A549 (cell line): ENCODE results near the gene CTBP1.

ENCODE experiments used
- EP300 ChIP-seq, 2 experiments: fragments of >200 bp; sonication (Bioruptor Twin); formaldehyde crosslinking; IDR thresholded peaks; 2 replicates in 1 of 2; 3 replicates in 1 of 2; pipeline ENCODE4 v1.6.1; 2016 to 2017
- GATA3 ChIP-seq: IDR thresholded peaks from 2 replicates; pipeline ENCODE4 v1.6.1; 2012; ENCODE audit warnings: borderline replicate concordance
- POLR2A ChIP-seq: IDR thresholded peaks from 2 replicates; pipeline ENCODE4 v1.6.1; 2012; ENCODE audit warnings: mild to moderate bottlenecking, low read length
- RFX5 ChIP-seq: fragments of 450-650 bp; IDR thresholded peaks from 2 replicates; pipeline ENCODE4 v1.7.1; 2014; ENCODE audit warnings: antibody characterized with exemption, mild to moderate bottlenecking, moderate library complexity
- ZC3H11A ChIP-seq: fragments of 450-650 bp; IDR thresholded peaks from 2 replicates; pipeline ENCODE4 v1.6.1; 2014; ENCODE audit warnings: antibody characterized with exemption, mild to moderate bottlenecking
- TF ChIP-seq, protein P1 (sequence below): IDR thresholded peaks from 2 replicates; pipeline ENCODE4 v1.6.1; 2012
- TF ChIP-seq, protein P2 (sequence below): fragments of >200 bp; sonication (Bioruptor Twin); formaldehyde crosslinking; IDR thresholded peaks from 3 replicates; pipeline ENCODE4 v1.5.1; 2016
- TF ChIP-seq, protein P3 (sequence below): IDR thresholded peaks from 2 replicates; pipeline ENCODE4 v1.6.1; 2012
- TF ChIP-seq, protein P4 (sequence below): fragments of 200-600 bp; sonication (generic); IDR thresholded peaks from 2 replicates; pipeline ENCODE4 v1.6.1; 2016; ENCODE audit warnings: antibody characterized with exemption, mild to moderate bottlenecking, moderate library complexity

DNA sequence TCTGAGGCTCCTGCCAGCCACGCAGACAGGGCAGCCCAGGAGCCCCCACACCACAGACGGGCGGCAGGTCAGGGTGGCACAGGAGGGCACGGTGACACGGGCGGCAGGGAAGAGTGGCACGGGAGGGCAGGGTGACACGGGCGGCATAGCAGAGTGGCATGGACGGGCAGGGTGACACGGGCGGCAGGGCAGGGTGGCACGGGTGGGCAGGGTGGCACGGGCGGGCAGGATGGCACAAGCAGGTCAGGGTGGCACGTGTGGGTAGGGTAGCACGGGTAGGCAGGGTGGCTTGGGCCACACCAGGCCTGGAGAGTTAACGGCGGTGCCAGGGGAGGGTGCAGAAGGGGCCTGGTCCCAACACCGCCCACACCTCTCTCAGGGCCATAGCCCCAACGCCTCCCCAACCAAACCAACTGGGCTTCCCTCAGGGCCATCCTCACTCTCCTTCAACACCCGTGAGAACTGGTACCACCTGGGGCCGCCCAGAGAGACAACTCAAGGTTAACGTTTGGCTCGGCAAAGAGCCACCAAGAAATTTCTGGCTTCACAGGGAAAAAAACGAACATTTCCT lies 3.4 kb downstream of the CTBP1 start:
- TF ChIP-seq, protein P1, sequence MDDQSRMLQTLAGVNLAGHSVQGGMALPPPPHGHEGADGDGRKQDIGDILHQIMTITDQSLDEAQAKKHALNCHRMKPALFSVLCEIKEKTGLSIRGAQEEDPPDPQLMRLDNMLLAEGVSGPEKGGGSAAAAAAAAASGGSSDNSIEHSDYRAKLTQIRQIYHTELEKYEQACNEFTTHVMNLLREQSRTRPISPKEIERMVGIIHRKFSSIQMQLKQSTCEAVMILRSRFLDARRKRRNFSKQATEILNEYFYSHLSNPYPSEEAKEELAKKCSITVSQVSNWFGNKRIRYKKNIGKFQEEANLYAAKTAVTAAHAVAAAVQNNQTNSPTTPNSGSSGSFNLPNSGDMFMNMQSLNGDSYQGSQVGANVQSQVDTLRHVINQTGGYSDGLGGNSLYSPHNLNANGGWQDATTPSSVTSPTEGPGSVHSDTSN, result no peak
- no peak for TF ChIP-seq POLR2A
- TF ChIP-seq, protein P2, sequence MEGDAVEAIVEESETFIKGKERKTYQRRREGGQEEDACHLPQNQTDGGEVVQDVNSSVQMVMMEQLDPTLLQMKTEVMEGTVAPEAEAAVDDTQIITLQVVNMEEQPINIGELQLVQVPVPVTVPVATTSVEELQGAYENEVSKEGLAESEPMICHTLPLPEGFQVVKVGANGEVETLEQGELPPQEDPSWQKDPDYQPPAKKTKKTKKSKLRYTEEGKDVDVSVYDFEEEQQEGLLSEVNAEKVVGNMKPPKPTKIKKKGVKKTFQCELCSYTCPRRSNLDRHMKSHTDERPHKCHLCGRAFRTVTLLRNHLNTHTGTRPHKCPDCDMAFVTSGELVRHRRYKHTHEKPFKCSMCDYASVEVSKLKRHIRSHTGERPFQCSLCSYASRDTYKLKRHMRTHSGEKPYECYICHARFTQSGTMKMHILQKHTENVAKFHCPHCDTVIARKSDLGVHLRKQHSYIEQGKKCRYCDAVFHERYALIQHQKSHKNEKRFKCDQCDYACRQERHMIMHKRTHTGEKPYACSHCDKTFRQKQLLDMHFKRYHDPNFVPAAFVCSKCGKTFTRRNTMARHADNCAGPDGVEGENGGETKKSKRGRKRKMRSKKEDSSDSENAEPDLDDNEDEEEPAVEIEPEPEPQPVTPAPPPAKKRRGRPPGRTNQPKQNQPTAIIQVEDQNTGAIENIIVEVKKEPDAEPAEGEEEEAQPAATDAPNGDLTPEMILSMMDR, result no peak
- TF ChIP-seq, protein P3, sequence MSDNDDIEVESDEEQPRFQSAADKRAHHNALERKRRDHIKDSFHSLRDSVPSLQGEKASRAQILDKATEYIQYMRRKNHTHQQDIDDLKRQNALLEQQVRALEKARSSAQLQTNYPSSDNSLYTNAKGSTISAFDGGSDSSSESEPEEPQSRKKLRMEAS, result no peak
- TF ChIP-seq GATA3, result no peak
- TF ChIP-seq EP300 (IDR thresholded peaks at IDR 0.05), result no peak
- TF ChIP-seq, protein P4, sequence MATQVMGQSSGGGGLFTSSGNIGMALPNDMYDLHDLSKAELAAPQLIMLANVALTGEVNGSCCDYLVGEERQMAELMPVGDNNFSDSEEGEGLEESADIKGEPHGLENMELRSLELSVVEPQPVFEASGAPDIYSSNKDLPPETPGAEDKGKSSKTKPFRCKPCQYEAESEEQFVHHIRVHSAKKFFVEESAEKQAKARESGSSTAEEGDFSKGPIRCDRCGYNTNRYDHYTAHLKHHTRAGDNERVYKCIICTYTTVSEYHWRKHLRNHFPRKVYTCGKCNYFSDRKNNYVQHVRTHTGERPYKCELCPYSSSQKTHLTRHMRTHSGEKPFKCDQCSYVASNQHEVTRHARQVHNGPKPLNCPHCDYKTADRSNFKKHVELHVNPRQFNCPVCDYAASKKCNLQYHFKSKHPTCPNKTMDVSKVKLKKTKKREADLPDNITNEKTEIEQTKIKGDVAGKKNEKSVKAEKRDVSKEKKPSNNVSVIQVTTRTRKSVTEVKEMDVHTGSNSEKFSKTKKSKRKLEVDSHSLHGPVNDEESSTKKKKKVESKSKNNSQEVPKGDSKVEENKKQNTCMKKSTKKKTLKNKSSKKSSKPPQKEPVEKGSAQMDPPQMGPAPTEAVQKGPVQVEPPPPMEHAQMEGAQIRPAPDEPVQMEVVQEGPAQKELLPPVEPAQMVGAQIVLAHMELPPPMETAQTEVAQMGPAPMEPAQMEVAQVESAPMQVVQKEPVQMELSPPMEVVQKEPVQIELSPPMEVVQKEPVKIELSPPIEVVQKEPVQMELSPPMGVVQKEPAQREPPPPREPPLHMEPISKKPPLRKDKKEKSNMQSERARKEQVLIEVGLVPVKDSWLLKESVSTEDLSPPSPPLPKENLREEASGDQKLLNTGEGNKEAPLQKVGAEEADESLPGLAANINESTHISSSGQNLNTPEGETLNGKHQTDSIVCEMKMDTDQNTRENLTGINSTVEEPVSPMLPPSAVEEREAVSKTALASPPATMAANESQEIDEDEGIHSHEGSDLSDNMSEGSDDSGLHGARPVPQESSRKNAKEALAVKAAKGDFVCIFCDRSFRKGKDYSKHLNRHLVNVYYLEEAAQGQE, result no peak
- no peak for TF ChIP-seq RFX5
- no peak for TF ChIP-seq ZC3H11A
